Prostate gland (tissue), 2 donors: ENCODE data around the gene FHDC1.
"Not testable (repeated sequence)": the region's sequence is repeated elsewhere in the genome, so short reads cannot be mapped to it uniquely, and the experiment has no call there.

Source experiments
- CTCF ChIP-seq, 4 experiments: fragments of 200-600 bp in 2 of 4; fragments of 450-650 bp in 2 of 4; sonication (generic) in 2 of 4; IDR thresholded peaks; 1 replicate in 3 of 4; 2 replicates in 1 of 4; pipeline ENCODE4 v1.5.1; 2016 to 2019; ENCODE audit warnings: antibody characterized with exemption in 4 of 4, mild to moderate bottlenecking in 2 of 4, moderate library complexity in 2 of 4
- POLR2AphosphoS5 ChIP-seq: sonication (generic); formaldehyde crosslinking; IDR thresholded peaks from one replicate; pipeline ENCODE4 v1.6.1; 2017; ENCODE audit warnings: antibody characterized with exemption

GRCh38 chr4:152898133-152898532 lies 38.0 kb upstream of the FHDC1 start:
- not testable (repeated sequence) for TF ChIP-seq CTCF (IDR thresholded peaks at IDR 0.05); POLR2AphosphoS5
